C4-2B (cell line): ENCODE results near the gene DYNLT5.

Source experiments
- CTCF ChIP-seq: fragments of 450-650 bp; conservative IDR thresholded peaks from 2 replicates; pipeline ENCODE4 v1.5.1; 2017; ENCODE audit warnings: mild to moderate bottlenecking
- ZFX ChIP-seq: fragments of 450-650 bp; IDR thresholded peaks from 2 replicates; pipeline ENCODE4 v1.6.1; 2017

DNA sequence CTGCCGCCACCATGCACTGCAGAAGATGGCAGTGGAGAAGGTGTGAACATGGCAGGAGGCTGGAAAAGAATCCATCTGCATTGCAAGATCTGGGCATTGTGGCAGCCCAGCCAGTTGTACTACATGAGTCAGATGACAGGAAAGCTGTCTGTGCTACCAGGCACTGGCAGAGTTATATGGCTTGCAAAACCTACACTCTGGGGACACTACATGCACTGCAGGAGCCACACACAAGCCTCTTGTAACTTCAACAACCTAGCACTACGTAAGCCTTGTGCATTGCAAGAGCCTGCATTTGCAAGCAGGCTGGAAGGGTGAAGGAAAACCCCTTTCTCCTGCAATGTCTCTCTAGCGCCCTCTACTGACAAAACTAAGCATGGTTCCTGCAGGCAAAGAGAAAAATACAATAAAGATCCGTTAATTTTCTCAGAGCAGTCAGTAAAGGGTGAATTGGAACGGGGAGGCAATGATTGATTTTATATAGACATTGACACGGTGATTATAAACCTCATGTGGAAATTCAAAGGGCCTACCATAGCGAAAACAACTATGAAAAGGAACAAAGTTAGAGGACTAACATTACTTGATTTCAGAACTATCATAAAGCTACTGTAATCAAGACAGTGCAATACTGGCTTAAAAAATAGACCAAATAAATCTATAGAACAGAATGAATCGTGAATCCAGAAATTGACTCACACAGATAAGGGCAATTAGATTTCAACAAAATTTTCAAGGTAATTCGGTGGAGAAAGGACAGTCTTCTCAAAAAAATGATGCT is 26.2 kb upstream of the DYNLT5 start:
- TF ChIP-seq CTCF (peak; percentile 99), ZFX (no peak)
